H4 (cell line): Measurements from ENCODE around the gene ZFYVE16. TPM values are rescaled to one million over a fixed set of nuclear protein-coding genes. Genes with fewer than 3 reads are reported as not detected.
"Not testable (repeated sequence)": the region's sequence is repeated elsewhere in the genome, so short reads cannot be mapped to it uniquely, and the experiment has no call there.

Experiments
- DNase-seq: peaks from one replicate; pipeline ENCODE4 v3.0.0-alpha.2; 2015; ENCODE audit warnings: low spot score
- total RNA-seq: library from RNA; depleted of rRNA; stranded (reverse); fragments of >200 nt; shearing (Covaris generic); gene quantifications from 2 replicates; pipeline ENCODE4 v1.2.3, GENCODE V29; 2014; rRNA removed

Gene ZFYVE16
- total RNA-seq: 8.5 and 14.4 TPM in 2 replicates

GRCh38 chr5:80407735-80408483 is at the start of gene ZFYVE16:
Gene ZFYVE16 (plus strand): TSS chr5:80408064. CDS start chr5:80434148, 26,084 bp downstream.
- peak; percentile 96 for DNase-seq

- no peak for DNase-seq
Observed at GRCh38 chr5:80360914-80361444, 46.9 kb upstream of the ZFYVE16 start.

- DNase-seq: no peak
Observed at GRCh38 chr5:80364892-80365291, 43.0 kb upstream of the ZFYVE16 start.

GRCh38 chr5:80368661-80369480 is 39.0 kb upstream of the ZFYVE16 start:
- DNase-seq: no peak

- DNase-seq: no peak
Observed at GRCh38 chr5:80369521-80369920, 38.3 kb upstream of the ZFYVE16 start.

- DNase-seq: no peak
Observed at GRCh38 chr5:80370390-80370789, 37.5 kb upstream of the ZFYVE16 start.

GRCh38 chr5:80372780-80373179 is 35.1 kb upstream of the ZFYVE16 start:
- no peak for DNase-seq

GRCh38 chr5:80374188-80374587 is 33.7 kb upstream of the ZFYVE16 start:
- DNase-seq: no peak

GRCh38 chr5:80376557-80376956 is 31.3 kb upstream of the ZFYVE16 start:
- no peak for DNase-seq

GRCh38 chr5:80382488-80382887 is 25.4 kb upstream of the ZFYVE16 start:
- DNase-seq: no peak

GRCh38 chr5:80387063-80387768 is 20.6 kb upstream of the ZFYVE16 start:
- DNase-seq: no peak

- no peak for DNase-seq
Observed at GRCh38 chr5:80389580-80389979, 18.3 kb upstream of the ZFYVE16 start.

GRCh38 chr5:80390413-80390812 is 17.5 kb upstream of the ZFYVE16 start:
- not testable (repeated sequence) for DNase-seq

GRCh38 chr5:80391267-80391666 is 16.6 kb upstream of the ZFYVE16 start:
- not testable (repeated sequence) for DNase-seq

GRCh38 chr5:80399526-80400239 is 8.2 kb upstream of the ZFYVE16 start:
- DNase-seq: peak; percentile 64

- DNase-seq: not testable (repeated sequence)
Observed at GRCh38 chr5:80400368-80400767, 7.5 kb upstream of the ZFYVE16 start.

- DNase-seq: no peak
Observed at GRCh38 chr5:80403782-80404181, 4.1 kb upstream of the ZFYVE16 start.

GRCh38 chr5:80406980-80407734 is 707 bp upstream of the ZFYVE16 start:
- DNase-seq: no peak

GRCh38 chr5:80408484-80409366 is 861 bp downstream of the ZFYVE16 start:
- DNase-seq: peak; percentile 21
